Prostate gland (tissue), 2 donors: ENCODE data around the gene GIPR. TPM values are rescaled to one million over a fixed set of nuclear protein-coding genes. Genes with fewer than 3 reads are reported as not detected.
"Not testable (repeated sequence)": the region's sequence is repeated elsewhere in the genome, so short reads cannot be mapped to it uniquely, and the experiment has no call there.

Experiments
- DNase-seq: peaks from one replicate; pipeline ENCODE4 v3.0.0-alpha.2; 2019; ENCODE audit warnings: low spot score
- H3K27ac ChIP-seq, 2 donors: fragments of 200-600 bp; sonication (generic); 2 replicates each; pipeline ENCODE4 v1.5.1; 2017 to 2019
- H3K27me3 ChIP-seq: fragments of 200-600 bp; sonication (generic); replicated peaks from 2 replicates; pipeline ENCODE4 v1.5.1; 2019; ENCODE audit not compliant: insufficient read depth
- H3K36me3 ChIP-seq, 2 donors: fragments of 200-600 bp; sonication (generic); 1 replicate in 1 of 2; 2 replicates in 1 of 2; pipeline versions ENCODE4 v1.5.1 to v1.8.1; 2017 to 2019
- H3K4me1 ChIP-seq: fragments of 200-600 bp; sonication (generic); replicated peaks from 2 replicates; pipeline ENCODE4 v1.5.1; 2019
- H3K4me3 ChIP-seq, 2 donors: fragments of 200-600 bp; sonication (generic); 2 replicates each; pipeline ENCODE4 v1.5.1; 2017 to 2019
- H3K9me3 ChIP-seq: fragments of 200-600 bp; sonication (generic); 2 replicates; pipeline ENCODE4 v1.5.1; 2017
- POLR2A ChIP-seq: fragments of 450-650 bp; IDR thresholded peaks from one replicate; pipeline ENCODE4 v1.6.1; 2016; ENCODE audit warnings: antibody characterized with exemption, mild to moderate bottlenecking
- POLR2AphosphoS5 ChIP-seq: sonication (generic); formaldehyde crosslinking; IDR thresholded peaks from one replicate; pipeline ENCODE4 v1.6.1; 2017; ENCODE audit warnings: antibody characterized with exemption
- WGBS: methylation state at CpG from one replicate; pipeline ENCODE4 v1.1.5; 2018; 5-methylcytosine and 5-hydroxymethylcytosine counted together
- intact Hi-C: fragments of 100-400 bp; cut with DNase I; formaldehyde crosslinking; loops from one replicate; pipeline ENCODE4 v1.14.2; 2022
- total RNA-seq, 2 donors: library from RNA; depleted of rRNA; stranded (reverse); fragments of >200 nt; gene quantifications; one replicate each; pipeline ENCODE4 v1.1.0, GENCODE V29; 2016
- TF ChIP-seq, protein P1 (sequence below), 4 experiments: fragments of 200-600 bp in 2 of 4; fragments of 450-650 bp in 2 of 4; sonication (generic) in 2 of 4; IDR thresholded peaks; 1 replicate in 3 of 4; 2 replicates in 1 of 4; pipeline ENCODE4 v1.5.1; 2016 to 2019; ENCODE audit warnings: antibody characterized with exemption in 4 of 4, mild to moderate bottlenecking in 2 of 4, moderate library complexity in 2 of 4

Gene GIPR
- total RNA-seq, 2 donors from 2014 or later, result 2.6 to 4.9 TPM

DNA sequence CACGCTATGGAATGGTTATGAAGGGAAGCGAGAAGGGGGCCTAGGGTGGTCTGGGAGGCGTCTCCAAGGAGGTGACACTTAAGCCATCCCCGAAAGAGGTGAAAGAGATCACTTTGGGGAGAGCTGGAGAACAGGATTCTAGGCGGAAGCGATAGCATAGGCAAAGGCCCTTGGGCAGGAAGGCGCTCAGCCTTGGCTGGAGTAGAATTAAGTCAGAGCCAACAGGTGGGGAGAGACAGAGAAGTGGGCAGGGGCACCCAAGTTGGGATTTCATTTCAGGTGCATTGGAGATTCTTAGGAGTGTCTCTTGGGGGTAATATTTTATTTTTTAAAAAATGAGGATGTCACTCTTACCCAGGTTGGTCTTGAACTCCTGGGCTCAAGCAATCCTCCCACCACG is 14.1 kb downstream of the GIPR start:
- H3K27ac ChIP-seq, result peak overlapping the region; percentile 79 to 86
- no peak for DNase-seq

DNA sequence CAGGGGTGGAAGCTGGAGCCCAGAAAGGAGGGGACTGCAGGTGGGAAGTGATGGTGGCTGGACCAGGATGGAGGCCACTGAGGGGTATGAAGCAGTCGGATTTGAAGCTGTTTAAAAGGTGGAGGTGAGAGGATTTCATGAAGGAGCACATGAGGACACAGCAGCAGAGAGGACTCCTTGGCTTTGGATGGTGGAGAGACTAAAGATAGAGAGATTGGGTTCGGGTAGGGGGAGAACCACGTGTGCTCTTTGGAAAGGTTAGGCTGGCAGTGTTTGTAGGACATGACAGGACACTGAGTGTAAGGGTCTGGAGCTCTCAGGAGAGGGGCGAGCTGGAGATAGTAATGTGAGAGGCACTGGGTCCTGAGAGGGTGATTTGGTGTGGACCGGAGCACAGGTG is 14.9 kb downstream of the GIPR start:
- TF ChIP-seq POLR2AphosphoS5 (no peak), POLR2A (no peak)
- TF ChIP-seq, protein P1, sequence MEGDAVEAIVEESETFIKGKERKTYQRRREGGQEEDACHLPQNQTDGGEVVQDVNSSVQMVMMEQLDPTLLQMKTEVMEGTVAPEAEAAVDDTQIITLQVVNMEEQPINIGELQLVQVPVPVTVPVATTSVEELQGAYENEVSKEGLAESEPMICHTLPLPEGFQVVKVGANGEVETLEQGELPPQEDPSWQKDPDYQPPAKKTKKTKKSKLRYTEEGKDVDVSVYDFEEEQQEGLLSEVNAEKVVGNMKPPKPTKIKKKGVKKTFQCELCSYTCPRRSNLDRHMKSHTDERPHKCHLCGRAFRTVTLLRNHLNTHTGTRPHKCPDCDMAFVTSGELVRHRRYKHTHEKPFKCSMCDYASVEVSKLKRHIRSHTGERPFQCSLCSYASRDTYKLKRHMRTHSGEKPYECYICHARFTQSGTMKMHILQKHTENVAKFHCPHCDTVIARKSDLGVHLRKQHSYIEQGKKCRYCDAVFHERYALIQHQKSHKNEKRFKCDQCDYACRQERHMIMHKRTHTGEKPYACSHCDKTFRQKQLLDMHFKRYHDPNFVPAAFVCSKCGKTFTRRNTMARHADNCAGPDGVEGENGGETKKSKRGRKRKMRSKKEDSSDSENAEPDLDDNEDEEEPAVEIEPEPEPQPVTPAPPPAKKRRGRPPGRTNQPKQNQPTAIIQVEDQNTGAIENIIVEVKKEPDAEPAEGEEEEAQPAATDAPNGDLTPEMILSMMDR (IDR thresholded peaks at IDR 0.05), result no peak
- intact Hi-C loops, result no loop called here
- no peaks in the 10 kb centered on the region for H3K4me1 ChIP-seq
- WGBS, result 67% methylated on average over 5 of the region's 5 CpGs
- H3K36me3 ChIP-seq, result peaks cover 0 to 9% of the 10 kb centered on the region in 2 donors
- no peak for DNase-seq
- no peaks in the 10 kb centered on the region for H3K9me3 ChIP-seq
- no peak overlapping the region for H3K4me3 ChIP-seq
- H3K27me3 ChIP-seq, result no peaks in the 10 kb centered on the region
- H3K27ac ChIP-seq, result no peak overlapping the region

More for the DNA sequence above, 14.1 kb downstream of the GIPR start:
- Histone ChIP-seq H3K27me3 (no peaks in the 10 kb centered on the region), H3K4me1 (peaks cover 3% of the 10 kb centered on the region), H3K36me3 (peaks cover 0 to 1% of the 10 kb centered on the region in 2 donors), H3K9me3 (no peaks in the 10 kb centered on the region), H3K4me3 (peak overlapping the region in 1 of 2 donors; percentile 26)
- intact Hi-C loops, result no loop called here
- WGBS, result 46% methylated on average over 8 of the region's 8 CpGs
- TF ChIP-seq POLR2AphosphoS5 (no peak), POLR2A (no peak)
- TF ChIP-seq, protein P1 (IDR thresholded peaks at IDR 0.05), result no peak

DNA sequence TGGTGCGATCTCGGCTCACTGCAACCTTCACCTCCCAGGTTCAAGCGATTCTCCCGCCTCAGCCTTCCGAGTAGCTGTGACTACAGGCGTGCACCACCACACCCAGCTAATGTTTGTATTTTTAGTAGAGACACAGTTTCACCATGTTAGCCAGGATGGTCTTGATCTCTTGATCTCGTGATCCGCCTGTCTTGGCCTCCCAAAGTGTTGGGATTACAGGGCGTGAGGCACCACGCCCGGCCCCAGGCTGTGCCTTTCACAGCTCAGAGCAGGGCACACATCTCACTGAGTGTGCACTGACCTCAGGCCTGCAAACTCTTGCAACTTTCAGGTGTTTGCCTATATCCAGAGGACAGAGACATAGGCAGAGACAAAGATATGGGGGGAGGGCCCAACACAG is 17.0 kb downstream of the GIPR start:
- H3K9me3 ChIP-seq, H3K4me3 ChIP-seq, H3K4me1 ChIP-seq, DNase-seq, H3K27ac ChIP-seq, intact Hi-C loops, H3K27me3 ChIP-seq: not testable (repeated sequence)
- 85% methylated on average over 11 of the region's 11 CpGs for WGBS
- H3K36me3 ChIP-seq, result peaks cover 0 to 15% of the 10 kb centered on the region in 2 donors

DNA sequence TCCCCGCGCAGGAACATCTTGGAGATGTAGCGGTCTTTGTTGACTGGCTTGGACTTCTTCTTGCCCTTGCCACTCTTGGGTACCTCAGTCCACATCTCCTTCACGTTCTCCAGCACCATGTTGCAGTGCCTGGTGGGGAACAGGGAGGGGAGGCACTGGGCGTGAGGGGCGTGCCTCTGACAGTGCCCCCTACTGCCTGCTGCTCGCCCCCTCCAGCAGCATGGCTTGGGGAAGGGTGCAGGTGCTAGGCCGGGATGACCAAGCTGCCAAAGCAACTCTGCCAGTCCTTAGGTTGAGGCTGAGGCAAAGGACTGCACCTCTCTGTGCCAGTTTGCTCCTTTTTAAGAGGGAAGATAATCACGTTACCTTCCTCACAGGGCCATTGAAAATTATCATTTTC is 19.6 kb downstream of the GIPR start:
- Histone ChIP-seq H3K4me1 (peaks cover 3% of the 10 kb centered on the region), H3K36me3 (peaks cover 0 to 15% of the 10 kb centered on the region in 2 donors), H3K27ac (no peak overlapping the region), H3K4me3 (no peak overlapping the region), H3K27me3 (no peaks in the 10 kb centered on the region), H3K9me3 (no peaks in the 10 kb centered on the region)
- TF ChIP-seq POLR2AphosphoS5 (no peak), POLR2A (no peak)
- TF ChIP-seq, protein P1 (IDR thresholded peaks at IDR 0.05), result no peak
- no peak for DNase-seq
- WGBS, result 85% methylated on average over 9 of the region's 9 CpGs
- intact Hi-C loops, result no loop called here

DNA sequence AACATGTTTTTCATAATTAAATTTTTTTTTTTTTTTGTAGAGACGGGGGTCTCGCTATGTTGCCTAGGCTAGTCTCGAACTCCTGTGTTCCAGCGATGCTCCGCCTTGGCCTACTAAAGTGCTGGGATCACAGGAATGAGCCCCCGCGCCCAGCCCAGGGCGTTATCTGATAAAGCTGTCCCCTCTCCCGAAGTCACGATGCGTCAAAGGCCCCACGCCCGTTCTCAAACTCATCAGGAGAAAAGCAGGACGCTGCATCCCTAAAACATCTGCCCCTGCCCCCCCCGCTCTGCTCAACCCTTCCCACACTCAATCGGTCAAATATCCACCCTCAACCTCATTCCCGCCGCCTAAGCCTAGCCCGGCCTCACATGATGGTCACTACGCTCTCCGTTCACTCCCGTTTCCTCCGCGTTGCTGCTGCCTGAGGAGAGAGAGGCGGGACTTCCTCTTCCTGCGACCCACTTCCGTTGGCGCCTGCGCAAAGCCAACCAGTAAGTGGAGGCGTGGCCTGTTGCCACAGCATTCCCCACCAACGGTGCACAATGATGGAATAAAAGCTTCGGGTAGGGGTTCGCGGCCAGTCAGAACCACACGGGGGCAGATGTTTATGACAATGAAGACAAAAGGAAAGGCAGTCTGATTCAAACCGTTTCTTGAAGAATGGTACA is 23.6 kb downstream of the GIPR start, which contains the start of gene SNRPD2:
TSS of gene SNRPD2 (minus strand) at position 438 of the 671 bp plus-strand sequence. CDS start at position 373, 65 bp downstream.
- DNase-seq, result peak; percentile 91
- Histone ChIP-seq H3K9me3 (no peaks in the 10 kb centered on the region), H3K4me3 (peak within 1 kb of the TSS; percentile 71 to 75), H3K4me1 (peaks cover 3% of the 10 kb centered on the region), H3K27me3 (no peaks in the 10 kb centered on the region), H3K36me3 (peaks cover 0 to 15% of the 10 kb centered on the region in 2 donors), H3K27ac (peak within 1 kb of the TSS; percentile 93 to 96)
- TF ChIP-seq, protein P1 (IDR thresholded peaks at IDR 0.05), result peak in 2 of 4 experiments; percentile 6 to 21
- peak; percentile 80 for TF ChIP-seq POLR2A
- peak; percentile 85 for TF ChIP-seq POLR2AphosphoS5
- intact Hi-C loops, result loop anchor here (2.0 to 5.0 kb wide), 2 partner anchors 25 to 76 kb away; partner anchors contain the start of gene SIX5
- under 1% methylated on average over 36 of the region's 36 CpGs for WGBS
